Stomach (tissue), 4 donors: ENCODE measurements around the gene RAB30.

Experiments
- CTCF ChIP-seq, 7 experiments: fragments of 450-650 bp in 4 of 7; fragments of 200-600 bp in 3 of 7; sonication (generic) in 3 of 7; IDR thresholded peaks; one replicate each; pipeline ENCODE4 v1.5.1; 2016 to 2019; ENCODE audit warnings: antibody characterized with exemption in 7 of 7, control low read depth in 2 of 7, mild to moderate bottlenecking in 1 of 7
- EP300 ChIP-seq: sonication (generic); formaldehyde crosslinking; IDR thresholded peaks from one replicate; pipeline ENCODE4 v1.6.1; 2017; ENCODE audit warnings: antibody characterized with exemption
- POLR2AphosphoS5 ChIP-seq, 3 donors: sonication (generic); formaldehyde crosslinking; IDR thresholded peaks; one replicate each; pipeline ENCODE4 v1.6.1; 2016; ENCODE audit warnings: antibody characterized with exemption in 3 of 3

- TF ChIP-seq CTCF (IDR thresholded peaks at IDR 0.05) (no peak), EP300 (no peak), POLR2AphosphoS5 (IDR thresholded peaks at IDR 0.05) (no peak)
These were observed 141.5 kb downstream of the RAB30 start for GRCh38 chr11:82930229-82930628.
